Upper lobe of right lung (tissue), 1 donor: Measurements from ENCODE around the gene SPINK5. TPM values are rescaled to one million over a fixed set of nuclear protein-coding genes. Genes with fewer than 3 reads are reported as not detected.
A peak's percentile ranks its signal among the peaks of the same experiment; 100 is the strongest.

Experiments used
- ATAC-seq: fragments of 200-7000 bp; cut with Tn5 transposase; one replicate; pipeline ENCODE4 v1.9.1; 2020; ENCODE audit warnings: mild to moderate bottlenecking, moderate library complexity
- DNase-seq: peaks from one replicate; pipeline ENCODE4 v3.0.0-alpha.2; 2020
- H3K27ac ChIP-seq: fragments of 200-600 bp; one replicate; pipeline ENCODE4 v1.8.0; 2022
- H3K27me3 ChIP-seq: fragments of 200-600 bp; one replicate; pipeline ENCODE4 v1.8.0; 2022; ENCODE audit warnings: mild to moderate bottlenecking
- H3K36me3 ChIP-seq: fragments of 200-600 bp; one replicate; pipeline ENCODE4 v1.8.0; 2022
- H3K4me1 ChIP-seq: fragments of 200-600 bp; one replicate; pipeline ENCODE4 v1.8.0; 2022
- H3K4me3 ChIP-seq: fragments of 200-600 bp; one replicate; pipeline ENCODE4 v1.8.0; 2022; ENCODE audit warnings: mild to moderate bottlenecking
- H3K9me3 ChIP-seq: fragments of 200-600 bp; one replicate; pipeline ENCODE4 v1.8.0; 2022
- intact Hi-C: fragments of 100-400 bp; cut with DNase I; formaldehyde crosslinking; loops from one replicate; pipeline ENCODE4 v1.11.0; 2022
- total RNA-seq: library from RNA; stranded (reverse); fragmentation: NEBNext Ultra II Directional; extraction: Animal tissue kit (Norgen Biotek cat#: 25700); gene quantifications from one replicate; pipeline ENCODE4 v1.2.1, GENCODE V29; 2021
- TF ChIP-seq, protein P1 (sequence below): fragments of 200-600 bp; IDR thresholded peaks from one replicate; pipeline ENCODE4 v1.8.0; 2022; ENCODE audit warnings: antibody characterized with exemption
- donor health status: DM: no; HTN: yes; CAD: no; lungs with severe emphysema.

Gene SPINK5
- total RNA-seq, 1 donor from 2014 or later: 3.2 TPM

GRCh38 chr5:148147415-148147814 is 83.6 kb downstream of the SPINK5 start:
- TF ChIP-seq, protein P1, sequence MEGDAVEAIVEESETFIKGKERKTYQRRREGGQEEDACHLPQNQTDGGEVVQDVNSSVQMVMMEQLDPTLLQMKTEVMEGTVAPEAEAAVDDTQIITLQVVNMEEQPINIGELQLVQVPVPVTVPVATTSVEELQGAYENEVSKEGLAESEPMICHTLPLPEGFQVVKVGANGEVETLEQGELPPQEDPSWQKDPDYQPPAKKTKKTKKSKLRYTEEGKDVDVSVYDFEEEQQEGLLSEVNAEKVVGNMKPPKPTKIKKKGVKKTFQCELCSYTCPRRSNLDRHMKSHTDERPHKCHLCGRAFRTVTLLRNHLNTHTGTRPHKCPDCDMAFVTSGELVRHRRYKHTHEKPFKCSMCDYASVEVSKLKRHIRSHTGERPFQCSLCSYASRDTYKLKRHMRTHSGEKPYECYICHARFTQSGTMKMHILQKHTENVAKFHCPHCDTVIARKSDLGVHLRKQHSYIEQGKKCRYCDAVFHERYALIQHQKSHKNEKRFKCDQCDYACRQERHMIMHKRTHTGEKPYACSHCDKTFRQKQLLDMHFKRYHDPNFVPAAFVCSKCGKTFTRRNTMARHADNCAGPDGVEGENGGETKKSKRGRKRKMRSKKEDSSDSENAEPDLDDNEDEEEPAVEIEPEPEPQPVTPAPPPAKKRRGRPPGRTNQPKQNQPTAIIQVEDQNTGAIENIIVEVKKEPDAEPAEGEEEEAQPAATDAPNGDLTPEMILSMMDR: no peak
- Histone ChIP-seq H3K4me1 (no peaks in the 10 kb centered on the region), H3K27me3 (no peaks in the 10 kb centered on the region), H3K36me3 (no peaks in the 10 kb centered on the region), H3K27ac (peak overlapping the region; percentile 61), H3K4me3 (no peak overlapping the region), H3K9me3 (no peaks in the 10 kb centered on the region)
- intact Hi-C loops: no loop called here
- ATAC-seq (peak; percentile 86), DNase-seq (no peak)

GRCh38 chr5:148151872-148152271 is 88.1 kb downstream of the SPINK5 start:
- no peaks in the 10 kb centered on the region for H3K9me3 ChIP-seq
- ATAC-seq: no peak
- H3K36me3 ChIP-seq: no peaks in the 10 kb centered on the region
- H3K27ac ChIP-seq: no peak overlapping the region
- no peak overlapping the region for H3K4me3 ChIP-seq
- no peaks in the 10 kb centered on the region for H3K4me1 ChIP-seq
- H3K27me3 ChIP-seq: no peaks in the 10 kb centered on the region
- intact Hi-C loops: no loop called here
- no peak for DNase-seq
- TF ChIP-seq, protein P1: no peak

DNA sequence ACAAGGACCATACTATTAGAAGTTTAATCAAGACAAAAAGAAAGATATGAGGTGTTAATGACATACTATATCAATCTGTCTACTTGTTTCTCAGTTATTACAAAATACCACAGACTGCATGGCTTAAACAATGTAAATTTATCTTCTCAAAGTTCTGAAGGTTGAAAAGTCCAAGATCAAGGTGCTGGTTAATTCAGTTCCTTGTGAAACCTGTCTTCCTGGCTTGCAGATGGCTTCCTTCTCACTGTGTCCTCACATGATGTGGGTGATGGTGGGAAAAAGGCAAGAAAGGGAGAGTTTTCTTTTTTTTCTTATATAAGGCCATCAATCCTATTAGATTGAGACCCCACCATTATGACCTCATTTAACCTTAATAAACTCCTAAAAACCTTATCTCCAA is 89.0 kb downstream of the SPINK5 start:
- DNase-seq: no peak
- H3K27ac ChIP-seq: no peak overlapping the region
- H3K36me3 ChIP-seq: no peaks in the 10 kb centered on the region
- no peak overlapping the region for H3K4me3 ChIP-seq
- TF ChIP-seq, protein P1: no peak
- H3K9me3 ChIP-seq: no peaks in the 10 kb centered on the region
- ATAC-seq: no peak
- intact Hi-C loops: no loop called here
- no peaks in the 10 kb centered on the region for H3K27me3 ChIP-seq
- H3K4me1 ChIP-seq: no peaks in the 10 kb centered on the region

GRCh38 chr5:148156609-148157008 is 92.8 kb downstream of the SPINK5 start:
- TF ChIP-seq, protein P1: no peak
- H3K27ac ChIP-seq: no peak overlapping the region
- intact Hi-C loops: no loop called here
- no peak for DNase-seq
- H3K36me3 ChIP-seq: no peaks in the 10 kb centered on the region
- no peak overlapping the region for H3K4me3 ChIP-seq
- no peak for ATAC-seq
- H3K9me3 ChIP-seq: no peaks in the 10 kb centered on the region
- no peaks in the 10 kb centered on the region for H3K27me3 ChIP-seq
- H3K4me1 ChIP-seq: no peaks in the 10 kb centered on the region

GRCh38 chr5:148162038-148162437 is 98.3 kb downstream of the SPINK5 start:
- Histone ChIP-seq H3K36me3 (no peaks in the 10 kb centered on the region), H3K27me3 (no peaks in the 10 kb centered on the region), H3K27ac (no peak overlapping the region), H3K4me1 (no peaks in the 10 kb centered on the region), H3K4me3 (no peak overlapping the region), H3K9me3 (no peaks in the 10 kb centered on the region)
- TF ChIP-seq, protein P1: no peak
- intact Hi-C loops: no loop called here
- DNase-seq (no peak), ATAC-seq (no peak)

- intact Hi-C loops: no loop called here
- Histone ChIP-seq H3K4me3 (no peak overlapping the region), H3K4me1 (no peaks in the 10 kb centered on the region), H3K27ac (no peak overlapping the region), H3K27me3 (no peaks in the 10 kb centered on the region), H3K36me3 (no peaks in the 10 kb centered on the region), H3K9me3 (no peaks in the 10 kb centered on the region)
- ATAC-seq (no peak), DNase-seq (no peak)
- TF ChIP-seq, protein P1: no peak
Measured at GRCh38 chr5:148163345-148163744, 99.6 kb downstream of the SPINK5 start.
